ENCODE measurements around the gene FBXL7.

Gene FBXL7

GRCh38 chr5:15614679-15615078 is 114.7 kb downstream of the FBXL7 start:
- no peak for DNase-seq (ENCODE audit: low read depth in 2 of 2)

GRCh38 chr5:15615859-15616258 is 115.9 kb downstream of the FBXL7 start:
- no peak for DNase-seq (ENCODE audit: low read depth in 2 of 2)

GRCh38 chr5:15618938-15619337 is 119.0 kb downstream of the FBXL7 start:
- DNase-seq (ENCODE audit: low read depth in 2 of 2) = no peak

GRCh38 chr5:15620501-15620900 is 120.5 kb downstream of the FBXL7 start:
- no peak for DNase-seq (ENCODE audit: low read depth in 2 of 2)

GRCh38 chr5:15621094-15621493 is 121.1 kb downstream of the FBXL7 start:
- no peak for DNase-seq (ENCODE audit: low read depth in 2 of 2)

GRCh38 chr5:15623794-15624193 is 123.8 kb downstream of the FBXL7 start:
- no peak for DNase-seq (ENCODE audit: low read depth in 2 of 2)

GRCh38 chr5:15627109-15627508 is 127.1 kb downstream of the FBXL7 start:
- no peak for DNase-seq (ENCODE audit: low read depth in 2 of 2)

- no peak for DNase-seq (ENCODE audit: low read depth in 2 of 2)
Observed at GRCh38 chr5:15627647-15628046, 127.7 kb downstream of the FBXL7 start.

GRCh38 chr5:15630441-15630840 is 130.5 kb downstream of the FBXL7 start:
- DNase-seq (ENCODE audit: low read depth in 2 of 2) = no peak

GRCh38 chr5:15634591-15635288 is 134.8 kb downstream of the FBXL7 start:
- no peak for DNase-seq (ENCODE audit: low read depth in 2 of 2)

GRCh38 chr5:15635289-15635616 is 135.3 kb downstream of the FBXL7 start:
- no peak for DNase-seq (ENCODE audit: low read depth in 2 of 2)

GRCh38 chr5:15637345-15637744 is 137.4 kb downstream of the FBXL7 start:
- no peak for DNase-seq (ENCODE audit: low read depth in 2 of 2)

GRCh38 chr5:15637886-15638285 is 137.9 kb downstream of the FBXL7 start:
- no peak for DNase-seq (ENCODE audit: low read depth in 2 of 2)

- no peak for DNase-seq (ENCODE audit: low read depth in 2 of 2)
Observed at GRCh38 chr5:15638296-15638695, 138.3 kb downstream of the FBXL7 start.

GRCh38 chr5:15639288-15639687 is 139.3 kb downstream of the FBXL7 start:
- no peak for DNase-seq (ENCODE audit: low read depth in 2 of 2)

- DNase-seq (ENCODE audit: low read depth in 2 of 2) = no peak
Observed at GRCh38 chr5:15640116-15640515, 140.1 kb downstream of the FBXL7 start.

GRCh38 chr5:15643731-15644130 is 143.8 kb downstream of the FBXL7 start:
- no peak for DNase-seq (ENCODE audit: low read depth in 2 of 2)

GRCh38 chr5:15645381-15646160 is 145.6 kb downstream of the FBXL7 start:
- no peak for DNase-seq (ENCODE audit: low read depth in 2 of 2)

GRCh38 chr5:15646371-15646770 is 146.4 kb downstream of the FBXL7 start:
- DNase-seq (ENCODE audit: low read depth in 2 of 2) = no peak

- no peak for DNase-seq (ENCODE audit: low read depth in 2 of 2)
Observed at GRCh38 chr5:15647251-15647650, 147.3 kb downstream of the FBXL7 start.

GRCh38 chr5:15650266-15650665 is 150.3 kb downstream of the FBXL7 start:
- DNase-seq (ENCODE audit: low read depth in 2 of 2) = no peak

- no peak for DNase-seq (ENCODE audit: low read depth in 2 of 2)
Observed at GRCh38 chr5:15654779-15655178, 154.8 kb downstream of the FBXL7 start.

GRCh38 chr5:15655683-15656082 is 155.7 kb downstream of the FBXL7 start:
- no peak for DNase-seq (ENCODE audit: low read depth in 2 of 2)

- no peak for DNase-seq (ENCODE audit: low read depth in 2 of 2)
Observed at GRCh38 chr5:15664961-15665360, 165.0 kb downstream of the FBXL7 start.
